ENCODE results near the gene DNHD1.

Gene DNHD1

DNA sequence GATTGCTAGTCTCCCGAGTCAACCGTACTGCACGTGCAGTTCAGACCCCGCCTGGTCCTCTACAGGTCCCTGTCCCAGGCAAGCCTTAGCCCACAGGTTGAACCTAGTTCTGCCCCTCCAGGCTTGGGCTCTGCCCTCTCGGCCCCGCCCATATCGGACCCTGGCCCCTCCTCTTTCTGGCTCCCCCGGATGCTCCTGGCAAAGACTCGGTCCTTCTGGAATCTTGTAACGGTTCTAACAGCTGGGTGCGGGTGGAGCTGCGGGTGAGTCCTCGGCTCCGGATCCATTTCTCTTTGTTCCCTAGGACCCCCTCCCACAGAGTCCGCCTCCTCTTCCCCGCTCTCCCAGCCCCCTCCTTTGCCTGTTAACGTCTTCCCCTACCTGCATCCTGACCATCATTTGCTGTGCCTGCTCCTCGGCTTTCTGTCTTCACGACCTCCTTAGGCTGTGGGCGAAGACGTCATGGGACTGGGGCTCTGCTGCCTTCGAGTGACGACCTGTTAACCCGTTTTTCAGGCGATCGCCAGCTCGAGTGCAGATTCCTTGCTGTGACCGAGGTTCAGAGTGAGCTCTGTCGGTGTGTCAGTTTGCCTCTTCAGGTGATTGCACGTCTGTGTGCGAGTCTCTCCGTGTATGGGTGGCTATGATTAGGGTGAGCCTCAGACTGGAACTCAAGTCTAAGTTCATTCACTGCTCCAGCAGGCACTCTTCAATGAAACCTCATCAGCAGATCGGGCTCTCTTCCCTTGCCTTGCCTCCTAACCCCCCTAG lies at the start of gene DNHD1:
Gene DNHD1 (plus strand): TSS at position 212 of the 771 bp plus-strand sequence. CDS start 936 bp downstream, outside the sequence.
- no peak for DNase-seq (ENCODE audit: low read depth, low spot score)

DNA sequence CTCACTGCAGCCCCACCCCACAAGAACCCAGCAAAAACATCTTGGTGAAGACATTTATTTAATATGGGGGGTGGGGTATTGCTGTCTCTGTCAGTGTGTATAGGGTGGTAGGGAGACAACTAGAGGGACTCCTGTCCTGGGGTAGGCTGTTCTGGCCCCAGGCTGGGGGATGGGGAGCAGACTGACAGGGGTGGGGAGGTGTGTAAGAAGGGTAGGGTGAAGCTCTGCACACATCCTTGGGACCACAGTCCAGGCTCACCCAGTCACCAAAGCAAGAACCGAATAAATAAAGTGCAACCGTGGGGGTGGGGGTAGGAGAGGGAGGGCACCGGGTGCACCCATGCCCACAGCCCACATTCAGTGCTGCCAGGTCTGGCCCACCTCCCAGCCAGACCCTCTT lies 48.5 kb upstream of the DNHD1 start:
- no peak for DNase-seq (ENCODE audit: low read depth, low spot score)

DNA sequence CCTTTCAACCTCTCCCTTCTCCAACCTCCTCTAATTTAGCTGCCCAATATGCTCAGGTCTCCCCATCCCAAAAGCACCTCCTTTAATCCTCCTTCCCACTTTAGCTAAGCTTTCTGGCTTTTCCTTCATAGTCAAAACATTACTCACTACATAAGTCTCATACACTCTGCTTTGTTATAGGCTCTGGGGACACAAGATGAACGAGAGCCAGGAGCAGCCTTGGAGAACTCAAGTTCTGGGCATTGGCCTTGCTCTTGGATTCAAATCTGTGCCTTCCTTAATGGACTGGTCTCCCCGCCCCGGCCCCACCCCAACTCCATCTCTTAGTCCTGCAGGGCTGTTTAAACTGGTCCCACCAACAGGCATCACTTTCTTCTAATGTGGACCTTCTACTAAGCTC lies 44.9 kb upstream of the DNHD1 start:
- DNase-seq (ENCODE audit: low read depth, low spot score): no peak

GRCh38 chr11:6453152-6453551 lies 43.9 kb upstream of the DNHD1 start:
- DNase-seq (ENCODE audit: low read depth, low spot score): no peak

GRCh38 chr11:6455070-6455469 lies 42.0 kb upstream of the DNHD1 start:
- DNase-seq (ENCODE audit: low read depth, low spot score): no peak

GRCh38 chr11:6456361-6457073 lies 40.6 kb upstream of the DNHD1 start:
- DNase-seq (ENCODE audit: low read depth, low spot score): no peak

DNA sequence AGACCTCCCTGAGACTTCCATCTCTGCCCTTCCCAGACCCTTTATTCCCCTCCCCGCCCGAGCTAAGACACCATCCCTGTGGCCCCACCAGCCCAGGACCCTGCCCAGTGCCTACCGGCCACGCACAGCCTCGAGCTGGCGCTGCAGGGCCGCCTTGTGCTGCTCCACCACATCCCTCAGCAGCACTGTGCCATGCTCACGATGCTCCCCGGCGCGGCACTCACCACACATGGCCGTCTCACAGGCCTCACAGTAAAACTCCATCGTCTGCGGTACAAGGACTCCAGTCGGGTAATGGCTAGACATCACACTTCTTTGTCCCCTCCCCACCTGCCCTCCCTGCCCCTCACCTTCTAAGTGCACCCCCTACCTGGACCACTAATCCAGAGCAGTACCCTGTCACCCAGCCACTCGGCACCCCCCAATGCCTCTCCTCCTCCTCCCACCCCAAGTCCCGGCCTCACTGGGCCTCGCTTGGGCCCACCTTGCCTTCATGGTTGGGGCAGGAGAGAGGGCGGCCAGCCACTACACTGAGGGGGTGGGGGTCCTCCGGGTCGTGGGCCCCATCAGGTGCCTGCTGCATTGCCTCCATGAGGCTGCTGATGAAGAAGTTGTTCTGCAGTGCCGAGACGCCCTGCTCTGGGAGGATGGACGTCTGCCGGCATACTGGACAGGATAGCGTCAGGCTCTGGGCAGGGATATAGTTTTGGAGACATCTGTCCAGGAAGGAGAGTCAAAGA lies 39.3 kb upstream of the DNHD1 start:
- DNase-seq (ENCODE audit: low read depth, low spot score): no peak

DNA sequence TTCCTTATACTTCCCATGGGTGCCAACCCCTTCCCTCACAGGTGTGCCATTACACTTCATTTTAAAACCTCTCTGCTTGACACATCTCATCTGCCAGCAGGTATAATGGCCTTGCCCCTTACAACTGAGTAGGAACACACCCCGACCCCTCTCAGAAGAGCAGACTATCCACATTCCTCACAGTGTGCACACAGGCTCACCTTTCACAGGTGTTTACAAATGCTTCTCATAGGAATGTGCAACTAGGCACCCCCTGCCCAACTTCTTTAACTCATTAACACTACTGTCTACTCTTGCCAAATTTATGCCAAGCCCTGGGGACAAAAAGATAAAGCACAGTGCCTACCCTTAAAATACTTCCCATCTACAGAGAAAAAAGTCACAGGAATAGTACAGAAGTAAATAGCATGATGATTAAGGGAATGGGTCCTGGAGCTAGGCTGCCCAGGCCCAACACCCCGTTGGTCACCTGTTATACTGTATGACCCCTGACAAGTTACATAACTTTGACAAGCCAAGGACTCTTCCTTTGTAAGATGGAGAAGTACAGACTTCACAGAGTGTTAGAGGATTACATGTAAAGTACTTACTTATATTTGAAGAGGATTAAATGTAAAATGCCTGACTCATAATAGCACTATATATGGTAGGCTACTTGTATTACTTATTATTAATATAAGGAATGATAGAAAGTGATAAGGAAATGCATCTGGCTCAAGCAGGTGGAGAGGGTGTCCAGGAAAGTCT lies 38.6 kb upstream of the DNHD1 start:
- DNase-seq (ENCODE audit: low read depth, low spot score): no peak

GRCh38 chr11:6459099-6459450 lies 38.0 kb upstream of the DNHD1 start:
- no peak for DNase-seq (ENCODE audit: low read depth, low spot score)

GRCh38 chr11:6468712-6469495 lies 28.2 kb upstream of the DNHD1 start:
- peak; percentile 95 for DNase-seq (ENCODE audit: low read depth, low spot score)

- DNase-seq (ENCODE audit: low read depth, low spot score): no peak
Observed at GRCh38 chr11:6469599-6469998, 27.5 kb upstream of the DNHD1 start.

DNA sequence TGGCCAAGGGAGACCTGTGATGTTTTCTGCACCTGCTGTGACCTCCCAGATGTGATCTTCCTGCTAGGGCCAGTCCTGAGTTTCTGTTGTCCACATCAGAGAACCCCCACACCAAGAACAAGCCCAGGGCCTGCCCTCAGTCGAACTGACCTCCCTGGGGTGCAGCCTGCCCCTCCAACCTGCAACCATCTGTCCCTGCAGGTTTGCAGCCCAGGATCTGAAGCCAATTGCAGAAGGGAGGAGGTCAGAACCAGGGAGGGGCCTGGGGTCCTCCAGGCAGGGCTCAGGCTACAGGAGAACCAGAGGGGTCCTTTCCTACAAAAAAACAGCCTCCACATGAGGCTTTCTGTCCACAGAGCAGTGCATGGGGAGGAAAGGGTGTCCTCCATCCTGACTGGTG lies 24.1 kb upstream of the DNHD1 start:
- DNase-seq (ENCODE audit: low read depth, low spot score): no peak

DNA sequence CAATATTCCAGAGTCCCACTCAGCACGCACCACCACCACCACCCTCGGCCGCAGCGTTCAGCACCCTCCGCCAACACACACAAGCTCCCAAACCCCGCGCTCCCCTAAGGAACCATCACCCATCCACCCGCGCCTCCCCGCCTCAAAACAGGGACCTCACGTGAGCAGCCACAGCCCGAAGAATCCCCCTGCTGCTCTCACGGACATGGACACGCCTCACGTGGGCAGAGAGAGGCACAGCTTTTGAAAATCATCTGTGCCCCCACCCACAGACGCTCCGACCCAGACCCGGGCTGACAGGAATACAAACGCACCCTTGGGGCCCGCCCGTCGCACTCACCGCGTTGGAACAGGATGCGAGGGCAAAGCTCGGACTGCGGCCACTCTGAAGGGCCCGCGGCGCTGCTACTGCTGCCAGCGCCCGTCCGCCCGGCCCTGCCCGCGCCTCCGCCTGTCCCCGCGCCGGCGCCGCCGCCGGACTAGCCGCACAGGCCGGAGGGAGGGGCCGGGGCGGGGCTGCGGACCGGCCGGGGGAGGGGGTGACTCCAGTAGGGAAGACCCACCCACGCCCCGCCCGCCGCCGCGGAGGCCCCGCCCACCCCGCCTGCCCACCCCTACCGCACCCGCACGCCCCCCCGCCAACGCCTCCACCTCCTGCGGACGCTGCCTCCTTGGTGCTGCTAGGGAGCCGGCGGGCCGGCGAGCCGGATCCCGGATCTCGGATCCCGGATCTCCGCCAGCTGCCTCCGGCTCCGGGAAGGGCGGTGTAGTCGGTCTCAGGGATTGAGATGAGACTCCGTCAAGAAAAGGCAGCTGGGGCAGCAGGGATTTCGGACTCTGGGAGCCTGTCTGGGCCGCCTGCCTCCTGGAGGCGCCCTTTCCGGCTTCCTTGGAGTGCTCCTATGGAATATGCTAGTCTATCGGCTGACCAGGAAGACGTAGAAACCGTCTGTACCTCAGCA lies 23.3 kb upstream of the DNHD1 start, which contains the start of gene TRIM3:
Gene TRIM3 (minus strand): TSS at position 491 of the 962 bp plus-strand sequence. CDS start 8,246 bp downstream, outside the sequence.
- no peak for DNase-seq (ENCODE audit: low read depth, low spot score)

DNA sequence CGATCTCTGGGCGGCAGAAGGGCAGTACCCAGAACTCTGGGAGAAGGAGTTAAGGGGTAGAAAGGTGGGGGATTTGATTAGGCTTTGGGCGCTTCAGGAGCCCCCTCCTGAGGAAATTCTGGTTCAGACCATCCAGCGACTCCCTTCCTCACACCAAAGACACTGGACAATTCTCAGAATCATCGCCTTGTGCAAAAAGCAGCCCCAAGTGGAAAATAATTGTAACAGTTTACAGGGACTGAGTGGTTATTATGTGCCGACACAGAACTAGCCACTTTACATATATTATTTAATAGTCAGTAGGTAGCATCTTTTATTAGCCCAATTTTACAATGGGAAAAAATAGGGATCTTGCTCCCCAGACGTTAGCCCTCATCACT lies 22.7 kb upstream of the DNHD1 start:
- DNase-seq (ENCODE audit: low read depth, low spot score): no peak

DNA sequence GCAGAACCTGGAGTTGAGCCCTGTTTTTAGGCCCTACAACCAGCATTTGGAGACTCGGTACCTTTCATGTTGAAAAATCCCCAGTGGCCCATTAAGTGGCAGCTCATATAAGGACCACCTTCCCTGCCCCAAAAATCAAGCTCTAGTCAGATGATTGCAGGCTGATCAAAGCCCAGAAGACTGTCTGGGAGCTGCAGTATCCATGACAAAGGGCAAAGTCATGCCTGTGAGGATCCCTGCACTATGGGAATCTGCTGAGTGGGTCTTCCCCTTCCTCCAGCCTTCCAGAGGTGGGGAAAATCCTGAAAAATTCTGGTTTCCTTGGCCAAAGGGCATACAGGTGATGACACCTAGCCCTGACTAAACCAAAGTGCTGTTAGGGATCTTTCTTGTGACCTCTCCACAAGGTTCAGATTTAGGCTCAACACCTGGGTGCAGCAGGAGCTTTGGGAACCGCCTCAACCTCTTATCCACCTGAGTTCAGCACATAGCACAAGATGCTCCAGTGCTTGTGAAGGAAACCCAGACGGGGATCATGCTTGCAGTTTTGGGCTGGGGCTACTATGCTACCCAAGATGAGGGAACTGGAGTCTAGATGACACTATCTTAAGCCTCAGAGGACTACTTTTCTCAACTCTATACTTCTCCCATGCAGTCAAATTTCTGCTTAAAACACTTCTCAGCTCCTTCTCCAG lies 22.1 kb upstream of the DNHD1 start:
- no peak for DNase-seq (ENCODE audit: low read depth, low spot score)

DNA sequence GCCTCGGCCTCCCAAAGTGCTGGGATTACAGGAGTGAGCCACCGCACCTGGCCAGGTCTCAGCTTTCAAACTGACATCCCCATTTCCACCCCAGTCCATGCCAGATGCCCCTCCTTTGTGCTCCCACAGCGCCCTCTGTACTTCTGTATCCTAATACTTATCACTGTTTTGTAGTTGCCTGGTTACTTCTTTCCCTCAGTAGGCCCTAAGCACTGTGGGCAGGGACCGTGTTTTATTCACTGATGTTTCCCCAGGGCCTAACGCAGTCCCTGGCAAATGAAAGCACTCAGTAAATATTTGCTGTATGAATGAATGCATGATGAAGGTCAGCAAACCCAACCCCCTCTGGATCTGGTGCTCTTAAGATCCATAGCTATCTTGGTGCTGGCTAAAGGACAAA lies 21.1 kb upstream of the DNHD1 start:
- no peak for DNase-seq (ENCODE audit: low read depth, low spot score)

DNA sequence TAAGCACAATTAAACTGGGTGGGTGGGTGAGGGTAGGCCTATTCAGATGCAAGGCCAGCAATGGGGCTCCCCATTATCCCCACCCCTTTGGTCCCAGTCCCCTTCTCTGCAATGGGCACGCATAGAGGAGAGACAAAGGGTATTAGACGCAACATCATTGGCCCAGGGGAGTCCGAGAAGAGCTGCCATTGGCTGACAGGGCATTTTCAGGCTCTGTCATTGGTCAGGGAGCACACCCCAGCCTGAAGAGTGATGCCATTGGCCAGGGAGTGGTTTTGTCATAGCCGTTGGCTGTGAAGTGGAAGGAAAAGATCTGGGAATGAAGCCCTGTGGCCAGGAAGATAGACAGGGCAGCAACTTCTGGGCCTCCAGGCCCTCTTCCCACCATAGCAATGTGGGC lies 20.5 kb upstream of the DNHD1 start:
- DNase-seq (ENCODE audit: low read depth, low spot score): no peak

GRCh38 chr11:6480299-6480914 lies 16.7 kb upstream of the DNHD1 start:
- no peak for DNase-seq (ENCODE audit: low read depth, low spot score)
